HG02759 (cell line): Measurements from ENCODE around the gene CCL17.
A peak's percentile ranks its signal among the peaks of the same experiment; 100 is the strongest.

Source experiments
- ATAC-seq: cut with Tn5 transposase; IDR thresholded peaks from one replicate; pipeline ENCODE4 v1.9.1; 2021; ENCODE audit warnings: mild to moderate bottlenecking, moderate library complexity; ENCODE audit not compliant: unreplicated experiment

Gene CCL17

GRCh38 chr16:57377080-57377841 lies 27.3 kb upstream of the CCL17 start:
- ATAC-seq: peak; percentile 84

DNA sequence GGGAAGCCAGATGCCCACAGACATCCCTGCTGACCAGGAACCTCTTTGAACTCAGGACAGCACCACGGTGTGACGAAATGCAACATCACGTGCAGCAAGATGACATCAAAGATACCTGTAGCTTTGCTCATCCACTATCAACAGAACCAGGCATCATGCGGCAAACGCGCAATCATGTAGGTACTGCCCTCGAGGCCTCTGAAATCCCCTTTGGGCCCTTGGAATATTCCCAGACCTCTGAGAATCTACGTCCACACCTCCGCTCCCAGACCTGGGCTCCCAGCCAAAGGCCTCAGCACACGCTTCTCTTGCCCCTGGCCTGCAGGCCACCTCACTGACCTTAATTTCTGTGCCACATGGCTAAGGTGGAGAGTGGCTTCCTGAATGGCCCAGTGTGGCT lies 25.0 kb upstream of the CCL17 start:
- ATAC-seq: no peak

DNA sequence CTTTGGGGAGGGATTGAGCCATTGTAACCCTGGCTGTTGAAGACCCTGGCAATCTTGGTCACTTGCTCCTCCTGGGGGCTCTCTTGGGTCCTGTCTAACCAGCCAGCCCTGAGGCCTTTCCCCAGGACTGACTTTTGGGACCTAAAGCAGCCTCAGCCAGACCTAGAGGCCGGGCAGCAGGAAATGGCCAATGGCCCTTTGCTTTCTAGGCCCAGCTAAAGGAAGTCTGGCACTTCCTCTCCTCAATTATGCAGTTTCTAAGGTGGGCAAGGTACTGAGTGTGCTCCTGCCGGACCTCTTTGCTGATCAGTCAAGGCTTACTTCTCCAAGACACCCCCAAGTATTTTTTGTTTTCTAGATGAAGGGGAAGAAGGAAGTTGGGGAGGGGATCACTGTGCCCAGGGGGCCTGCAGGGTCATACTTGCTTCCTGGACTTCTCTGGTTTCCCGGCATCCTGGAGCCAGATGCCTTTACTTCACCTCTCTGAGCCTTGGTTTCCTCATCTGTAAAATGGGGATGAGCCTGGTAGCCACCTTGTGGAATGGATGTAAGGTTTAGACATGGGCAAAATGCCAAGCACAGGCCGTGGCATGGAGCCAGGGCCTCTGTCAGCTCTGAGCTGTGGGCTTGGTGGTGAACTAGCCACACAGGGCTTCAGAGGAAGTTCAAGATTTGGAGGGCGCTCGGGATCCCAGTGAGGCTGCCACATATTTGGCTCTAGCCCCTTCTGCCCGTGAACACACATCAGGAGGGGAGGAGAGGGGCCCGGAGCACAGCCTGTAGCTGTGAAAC lies 23.7 kb upstream of the CCL17 start:
- no peak for ATAC-seq

DNA sequence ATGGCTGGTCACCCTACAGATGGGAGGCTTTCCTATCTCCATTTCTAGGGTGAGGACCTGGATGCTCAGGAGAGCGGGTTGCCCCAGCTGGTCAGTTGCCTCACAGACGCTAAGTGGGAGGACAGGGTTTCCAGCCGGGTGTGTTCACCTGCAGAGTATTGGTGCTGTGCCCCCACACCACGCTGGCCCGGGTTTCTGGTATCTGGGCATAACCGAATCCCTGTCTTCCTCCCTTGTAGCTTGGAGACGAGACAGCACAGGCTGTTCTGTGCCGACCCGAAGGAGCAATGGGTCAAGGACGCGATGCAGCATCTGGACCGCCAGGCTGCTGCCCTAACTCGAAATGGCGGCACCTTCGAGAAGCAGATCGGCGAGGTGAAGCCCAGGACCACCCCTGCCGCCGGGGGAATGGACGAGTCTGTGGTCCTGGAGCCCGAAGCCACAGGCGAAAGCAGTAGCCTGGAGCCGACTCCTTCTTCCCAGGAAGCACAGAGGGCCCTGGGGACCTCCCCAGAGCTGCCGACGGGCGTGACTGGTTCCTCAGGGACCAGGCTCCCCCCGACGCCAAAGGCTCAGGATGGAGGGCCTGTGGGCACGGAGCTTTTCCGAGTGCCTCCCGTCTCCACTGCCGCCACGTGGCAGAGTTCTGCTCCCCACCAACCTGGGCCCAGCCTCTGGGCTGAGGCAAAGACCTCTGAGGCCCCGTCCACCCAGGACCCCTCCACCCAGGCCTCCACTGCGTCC lies 22.6 kb upstream of the CCL17 start:
- ATAC-seq: no peak

DNA sequence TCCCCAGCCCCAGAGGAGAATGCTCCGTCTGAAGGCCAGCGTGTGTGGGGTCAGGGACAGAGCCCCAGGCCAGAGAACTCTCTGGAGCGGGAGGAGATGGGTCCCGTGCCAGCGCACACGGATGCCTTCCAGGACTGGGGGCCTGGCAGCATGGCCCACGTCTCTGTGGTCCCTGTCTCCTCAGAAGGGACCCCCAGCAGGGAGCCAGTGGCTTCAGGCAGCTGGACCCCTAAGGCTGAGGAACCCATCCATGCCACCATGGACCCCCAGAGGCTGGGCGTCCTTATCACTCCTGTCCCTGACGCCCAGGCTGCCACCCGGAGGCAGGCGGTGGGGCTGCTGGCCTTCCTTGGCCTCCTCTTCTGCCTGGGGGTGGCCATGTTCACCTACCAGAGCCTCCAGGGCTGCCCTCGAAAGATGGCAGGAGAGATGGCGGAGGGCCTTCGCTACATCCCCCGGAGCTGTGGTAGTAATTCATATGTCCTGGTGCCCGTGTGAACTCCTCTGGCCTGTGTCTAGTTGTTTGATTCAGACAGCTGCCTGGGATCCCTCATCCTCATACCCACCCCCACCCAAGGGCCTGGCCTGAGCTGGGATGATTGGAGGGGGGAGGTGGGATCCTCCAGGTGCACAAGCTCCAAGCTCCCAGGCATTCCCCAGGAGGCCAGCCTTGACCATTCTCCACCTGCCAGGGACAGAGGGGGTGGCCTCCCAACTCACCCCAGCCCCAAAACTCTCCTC lies 21.9 kb upstream of the CCL17 start:
- no peak for ATAC-seq

GRCh38 chr16:57383276-57384247 lies 21.0 kb upstream of the CCL17 start:
- ATAC-seq: no peak

DNA sequence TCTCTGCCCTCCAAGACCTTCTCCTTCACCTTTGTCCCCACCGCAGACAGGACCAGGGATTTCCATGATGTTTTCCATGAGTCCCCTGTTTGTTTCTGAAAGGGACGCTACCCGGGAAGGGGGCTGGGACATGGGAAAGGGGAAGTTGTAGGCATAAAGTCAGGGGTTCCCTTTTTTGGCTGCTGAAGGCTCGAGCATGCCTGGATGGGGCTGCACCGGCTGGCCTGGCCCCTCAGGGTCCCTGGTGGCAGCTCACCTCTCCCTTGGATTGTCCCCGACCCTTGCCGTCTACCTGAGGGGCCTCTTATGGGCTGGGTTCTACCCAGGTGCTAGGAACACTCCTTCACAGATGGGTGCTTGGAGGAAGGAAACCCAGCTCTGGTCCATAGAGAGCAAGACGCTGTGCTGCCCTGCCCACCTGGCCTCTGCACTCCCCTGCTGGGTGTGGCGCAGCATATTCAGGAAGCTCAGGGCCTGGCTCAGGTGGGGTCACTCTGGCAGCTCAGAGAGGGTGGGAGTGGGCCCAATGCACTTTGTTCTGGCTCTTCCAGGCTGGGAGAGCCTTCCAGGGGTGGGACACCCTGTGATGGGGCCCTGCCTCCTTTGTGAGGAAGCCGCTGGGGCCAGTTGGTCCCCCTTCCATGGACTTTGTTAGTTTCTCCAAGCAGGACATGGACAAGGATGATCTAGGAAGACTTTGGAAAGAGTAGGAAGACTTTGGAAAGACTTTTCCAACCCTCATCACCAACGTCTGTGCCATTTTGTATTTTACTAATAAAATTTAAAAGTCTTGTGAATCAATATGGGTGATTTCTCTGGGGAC lies 20.1 kb upstream of the CCL17 start:
- no peak for ATAC-seq

DNA sequence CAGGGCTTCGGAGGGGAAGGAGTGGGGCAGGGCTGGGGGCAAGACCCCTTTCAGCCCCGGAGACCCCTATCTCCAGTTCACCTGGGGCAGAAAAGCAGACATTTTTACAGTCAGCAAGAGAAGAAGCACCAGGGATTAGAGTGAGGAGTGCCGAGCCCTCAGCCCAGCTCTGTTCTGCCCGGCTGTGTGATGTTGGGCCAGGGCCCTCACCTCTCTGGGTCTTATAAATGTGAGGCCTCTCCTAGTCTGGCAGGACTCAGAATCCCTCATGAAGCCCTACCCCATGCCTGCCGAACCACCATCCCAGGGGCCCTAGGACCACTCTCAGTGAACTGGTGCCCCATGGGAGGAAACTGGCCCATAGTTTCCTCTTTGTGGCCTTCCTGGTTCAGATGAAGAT lies 19.5 kb upstream of the CCL17 start:
- ATAC-seq: no peak

DNA sequence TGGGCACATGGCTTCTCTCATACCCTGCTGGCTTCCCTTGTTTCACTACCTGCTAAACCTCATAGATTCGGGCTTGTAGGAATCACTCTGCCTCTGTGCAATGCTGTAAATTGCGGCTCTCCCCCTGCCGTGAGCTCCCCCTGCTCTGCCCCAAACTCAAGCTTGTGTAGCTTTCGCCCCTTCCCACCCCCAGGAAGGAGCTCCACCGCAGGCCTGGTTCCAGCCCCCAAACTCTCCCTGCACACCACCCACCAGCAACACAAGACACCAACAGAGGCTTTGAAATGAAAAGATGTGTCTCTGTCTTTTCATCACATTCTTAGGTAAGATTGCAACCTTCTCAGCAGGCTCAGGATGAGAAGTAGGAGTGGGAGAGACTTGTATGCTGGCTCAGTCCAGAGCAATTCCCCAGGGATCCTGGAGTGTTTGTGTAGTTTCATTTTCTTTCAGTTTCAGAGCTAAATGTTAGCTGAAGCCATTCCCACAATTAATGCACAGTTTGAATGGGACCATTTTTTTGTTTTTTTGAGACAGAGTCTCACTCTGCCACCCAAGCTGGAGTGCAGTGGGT lies 18.1 kb upstream of the CCL17 start:
- ATAC-seq: no peak

GRCh38 chr16:57387598-57388354 lies 16.8 kb upstream of the CCL17 start:
- peak; percentile 34 for ATAC-seq

DNA sequence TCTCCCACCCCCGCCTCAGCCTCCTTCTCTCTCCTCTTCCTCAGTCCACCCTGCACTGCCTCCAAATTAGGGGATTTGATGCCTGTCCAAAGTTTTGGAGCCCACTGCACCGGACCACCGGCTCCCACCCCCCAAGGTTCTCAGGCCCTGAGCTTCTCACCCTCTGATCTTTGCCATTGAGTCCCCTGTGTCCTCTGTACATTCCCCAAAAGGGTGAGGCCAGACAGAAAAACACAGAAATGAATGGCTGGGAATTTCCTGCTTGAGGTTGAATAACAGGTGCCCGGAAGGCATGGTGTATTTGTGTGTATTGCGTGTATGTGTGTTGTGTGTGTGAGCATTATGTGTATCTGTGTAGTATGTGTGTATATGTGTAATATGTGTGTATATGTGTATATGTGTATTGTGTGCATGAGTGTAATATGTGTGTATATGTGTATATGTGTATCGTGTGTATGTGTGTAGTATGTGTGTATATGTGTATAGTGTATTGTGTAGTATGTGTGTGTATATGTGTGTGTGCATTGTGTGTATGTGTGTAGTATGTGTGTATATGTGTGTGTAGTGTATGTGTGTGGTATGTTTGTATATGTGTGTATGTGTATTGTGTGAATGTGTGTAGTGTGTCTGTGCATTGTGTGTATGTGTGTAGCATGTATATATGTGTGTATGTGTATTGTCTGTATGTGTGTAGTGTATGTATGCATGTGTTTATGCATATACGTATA lies 16.0 kb upstream of the CCL17 start:
- peak; percentile 73 for ATAC-seq

GRCh38 chr16:57389087-57389468 lies 15.5 kb upstream of the CCL17 start:
- ATAC-seq: no peak

DNA sequence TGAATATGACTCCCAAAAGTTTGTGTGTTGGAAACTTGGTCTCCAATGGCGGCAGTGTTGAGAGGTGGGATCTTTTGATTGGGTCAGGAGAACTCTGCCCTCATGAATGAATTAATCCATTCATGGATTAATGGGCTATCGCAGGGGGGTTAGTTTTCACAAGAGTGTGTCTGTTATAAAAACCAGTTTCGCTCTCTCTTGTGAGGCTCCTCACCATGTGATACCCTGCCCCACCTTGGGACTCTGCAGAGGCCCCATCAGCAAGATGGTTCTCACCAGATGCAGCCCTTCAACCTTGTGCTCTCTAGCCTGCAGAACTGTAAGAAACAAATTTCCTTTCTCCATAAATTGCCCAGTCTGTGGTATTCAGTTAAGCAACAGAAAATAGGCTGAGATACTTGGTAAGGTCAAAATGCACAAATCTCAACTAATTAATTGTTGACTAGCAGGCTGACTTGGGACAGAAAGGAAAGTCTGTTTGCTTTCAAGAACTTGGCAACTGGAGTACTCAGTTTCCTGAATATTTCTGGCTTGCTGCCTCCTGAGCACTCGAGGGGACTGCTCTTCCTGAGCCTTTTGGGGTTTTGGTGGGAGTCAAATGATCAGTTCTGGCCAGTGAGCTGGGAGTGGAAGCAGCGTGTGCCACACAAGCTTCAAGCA lies 13.8 kb upstream of the CCL17 start:
- ATAC-seq: no peak

DNA sequence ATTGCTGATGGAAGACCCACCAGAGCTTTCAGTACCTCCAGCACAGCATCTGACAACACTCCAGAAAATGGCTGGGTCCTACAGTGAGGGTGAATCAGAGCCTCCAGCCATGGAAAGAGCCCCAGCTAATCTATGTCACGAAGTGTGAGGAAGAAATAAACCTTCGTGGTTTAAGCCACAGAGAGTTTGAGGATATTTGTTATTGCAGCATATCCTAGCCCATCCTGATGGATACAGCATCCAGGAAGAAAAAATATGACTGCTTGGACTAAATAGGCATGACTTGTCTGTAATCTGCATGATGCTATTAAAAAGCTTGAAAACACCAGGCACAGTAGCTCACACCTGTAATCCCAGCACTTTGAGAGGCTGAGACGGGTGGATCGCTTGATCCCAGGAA lies 13.3 kb upstream of the CCL17 start:
- no peak for ATAC-seq

- no peak for ATAC-seq
Measured at GRCh38 chr16:57391708-57392107, 12.9 kb upstream of the CCL17 start.

DNA sequence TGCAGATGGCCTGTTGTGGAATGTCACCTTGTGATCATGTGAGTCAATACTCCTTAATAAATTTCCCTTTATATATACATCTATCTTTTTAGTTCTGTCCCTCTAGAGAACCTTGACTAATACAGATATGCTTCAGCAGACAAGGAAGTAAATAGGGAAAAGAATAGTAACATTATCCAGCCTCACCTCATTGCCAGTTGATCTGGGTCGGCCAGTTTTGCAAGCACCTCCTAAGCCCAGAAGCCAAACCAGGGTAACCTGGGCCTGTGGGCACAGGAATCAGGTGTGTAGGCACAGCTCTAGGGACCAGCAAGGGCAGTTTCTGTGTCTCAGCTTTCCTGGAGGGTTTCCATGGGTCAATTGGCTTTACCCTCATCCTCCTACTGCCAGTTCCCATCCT lies 11.9 kb upstream of the CCL17 start:
- ATAC-seq: no peak

DNA sequence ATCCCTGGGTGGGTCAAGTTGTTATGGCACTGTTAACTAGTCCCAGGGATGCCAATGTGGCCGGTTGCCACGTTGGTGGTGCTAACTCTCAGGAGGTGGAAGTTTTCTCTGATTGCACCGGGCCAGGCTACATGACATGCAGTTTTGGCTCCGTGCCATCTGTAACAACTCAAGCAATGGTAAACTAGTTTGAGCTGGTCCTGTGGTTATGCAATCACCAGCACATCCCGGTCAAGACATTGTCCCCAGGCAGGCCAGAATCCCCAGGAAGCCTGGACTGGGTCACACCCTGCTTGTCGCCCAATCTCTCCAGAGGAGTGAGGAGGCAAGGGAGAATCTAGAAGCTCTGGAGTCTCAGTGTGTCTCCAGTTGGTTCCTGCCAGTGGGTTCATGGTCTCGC lies 10.1 kb upstream of the CCL17 start:
- no peak for ATAC-seq
